GM13976 (cell line): ENCODE data around the gene ANTXR2.

Experiments used
- DNase-seq: peaks from one replicate; pipeline ENCODE4 v3.0.0; 2012; ENCODE audit warnings: low spot score
- CTCF ChIP-seq: IDR thresholded peaks from 2 replicates; pipeline ENCODE4 v1.5.1; 2012; ENCODE audit warnings: borderline replicate concordance, mild to moderate bottlenecking; ENCODE audit not compliant: insufficient read depth; ENCODE audit errors: extremely low read depth, missing control alignments, control extremely low read depth
- in situ Hi-C: fragments of 300-500 bp; cut with MboI; formaldehyde crosslinking; loops from one replicate; pipeline ENCODE4 v1.12.0; 2022; ENCODE audit warnings: low sequenced_read_pairs, mixed read lengths, inconsistent platforms; ENCODE audit not compliant: unreplicated experiment

Gene ANTXR2

GRCh38 chr4:79920163-79920853, 152.7 kb downstream of the ANTXR2 start:
- in situ Hi-C loops, result loop anchor here (25.0 kb wide), 1 partner anchor 267 kb away; the partner anchor contains the start of gene PRDM8

GRCh38 chr4:79918292-79918691, 154.7 kb downstream of the ANTXR2 start:
- in situ Hi-C loops, result loop anchor here (25.0 kb wide), 1 partner anchor 269 kb away; the partner anchor contains the start of gene PRDM8
- no peak for TF ChIP-seq CTCF
- no peak for DNase-seq

More at GRCh38 chr4:79920163-79920853, 152.7 kb downstream of the ANTXR2 start:
- TF ChIP-seq CTCF, result no peak
- no peak for DNase-seq

GRCh38 chr4:79917246-79917645, 155.8 kb downstream of the ANTXR2 start:
- peak; percentile 47 for TF ChIP-seq CTCF
- in situ Hi-C loops, result loop anchor here (25.0 kb wide), 1 partner anchor 270 kb away; the partner anchor contains the start of gene PRDM8
- no peak for DNase-seq

- no peak for DNase-seq
- no peak for TF ChIP-seq CTCF
- in situ Hi-C loops, result loop anchor here (25.0 kb wide), 1 partner anchor 272 kb away; the partner anchor contains the start of gene PRDM8
Measured at GRCh38 chr4:79915246-79915645, 157.8 kb downstream of the ANTXR2 start.

GRCh38 chr4:79913581-79913980, 159.4 kb downstream of the ANTXR2 start:
- in situ Hi-C loops, result loop anchor here (25.0 kb wide), 1 partner anchor 274 kb away; the partner anchor contains the start of gene PRDM8
- DNase-seq, result no peak
- TF ChIP-seq CTCF, result no peak

GRCh38 chr4:79907001-79907400, 166.0 kb downstream of the ANTXR2 start:
- in situ Hi-C loops, result loop anchor here (25.0 kb wide), 1 partner anchor 280 kb away; the partner anchor contains the start of gene PRDM8
- TF ChIP-seq CTCF, result no peak
- DNase-seq, result no peak
